Measurements from ENCODE around the gene GDF2.
A peak's percentile ranks its signal among the peaks of the same experiment; 100 is the strongest.

GDF2 gene

GRCh38 chr10:47335906-47336305, 13.7 kb downstream of the GDF2 start:
- DNase-seq = no peak

- DNase-seq = no peak
Observed at GRCh38 chr10:47336387-47337134, 14.3 kb downstream of the GDF2 start.

DNA sequence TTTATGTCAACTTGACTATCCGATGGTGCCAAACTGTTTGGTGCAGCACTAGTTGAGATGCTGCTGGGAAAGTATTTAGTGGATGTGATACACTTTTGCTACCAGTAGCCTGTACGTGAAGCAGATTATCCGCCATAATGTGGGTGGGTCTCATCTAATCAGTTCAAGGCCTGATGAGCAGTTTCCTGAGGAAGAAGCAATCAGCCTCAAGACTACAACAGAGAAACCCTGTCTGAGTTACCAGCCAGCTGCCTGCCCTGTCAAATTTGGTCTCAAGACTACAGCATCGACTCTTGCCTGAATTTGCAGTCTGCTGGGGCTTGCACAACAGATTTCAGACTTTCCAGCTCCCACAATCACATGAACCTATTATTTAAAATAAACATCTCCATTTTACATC, 15.1 kb downstream of the GDF2 start:
- no peak for DNase-seq

DNA sequence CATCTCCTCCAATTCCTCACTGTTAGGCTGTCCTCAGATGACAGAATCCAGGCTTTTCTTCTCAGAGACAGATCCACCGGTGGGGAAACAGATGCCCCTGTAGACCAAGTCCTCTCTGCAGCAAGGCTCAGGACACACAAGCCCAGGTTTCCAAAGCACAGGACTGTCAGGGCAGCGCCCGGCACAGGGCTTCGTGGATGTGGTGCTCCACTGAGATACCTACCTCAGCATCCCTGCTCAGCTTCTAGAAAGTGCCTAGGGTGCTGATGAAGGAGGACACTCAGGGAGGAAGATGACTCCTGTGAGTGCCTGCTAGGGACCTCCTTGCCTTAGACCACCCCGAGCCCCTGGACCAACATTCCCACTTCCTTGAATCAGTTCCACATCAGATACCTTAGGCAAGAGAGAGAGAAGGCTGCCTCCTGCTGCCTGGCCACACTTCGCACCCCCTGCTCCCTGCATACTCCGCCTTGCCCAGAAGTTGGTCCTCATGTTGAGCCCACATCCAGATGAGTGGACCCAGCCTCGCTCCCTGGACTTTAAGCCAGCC, 17.0 kb downstream of the GDF2 start:
- DNase-seq = no peak

GRCh38 chr10:47339759-47340607, 17.7 kb downstream of the GDF2 start:
- no peak for DNase-seq

- peak in 1 of 2 donors; percentile 29 for DNase-seq
Observed at GRCh38 chr10:47340608-47341170, 18.4 kb downstream of the GDF2 start.

- DNase-seq = no peak
Observed at GRCh38 chr10:47344996-47345870, 23.0 kb downstream of the GDF2 start.

- no peak for DNase-seq
Observed at GRCh38 chr10:47346581-47347302, 24.5 kb downstream of the GDF2 start.

GRCh38 chr10:47347303-47347675, 25.0 kb downstream of the GDF2 start:
- DNase-seq = no peak

- no peak for DNase-seq
Observed at GRCh38 chr10:47348138-47348651, 25.9 kb downstream of the GDF2 start, which contains the start of gene RBP3. RBP3 (plus strand) TSS chr10:47348363; CDS start chr10:47348485, 122 bp downstream.

DNA sequence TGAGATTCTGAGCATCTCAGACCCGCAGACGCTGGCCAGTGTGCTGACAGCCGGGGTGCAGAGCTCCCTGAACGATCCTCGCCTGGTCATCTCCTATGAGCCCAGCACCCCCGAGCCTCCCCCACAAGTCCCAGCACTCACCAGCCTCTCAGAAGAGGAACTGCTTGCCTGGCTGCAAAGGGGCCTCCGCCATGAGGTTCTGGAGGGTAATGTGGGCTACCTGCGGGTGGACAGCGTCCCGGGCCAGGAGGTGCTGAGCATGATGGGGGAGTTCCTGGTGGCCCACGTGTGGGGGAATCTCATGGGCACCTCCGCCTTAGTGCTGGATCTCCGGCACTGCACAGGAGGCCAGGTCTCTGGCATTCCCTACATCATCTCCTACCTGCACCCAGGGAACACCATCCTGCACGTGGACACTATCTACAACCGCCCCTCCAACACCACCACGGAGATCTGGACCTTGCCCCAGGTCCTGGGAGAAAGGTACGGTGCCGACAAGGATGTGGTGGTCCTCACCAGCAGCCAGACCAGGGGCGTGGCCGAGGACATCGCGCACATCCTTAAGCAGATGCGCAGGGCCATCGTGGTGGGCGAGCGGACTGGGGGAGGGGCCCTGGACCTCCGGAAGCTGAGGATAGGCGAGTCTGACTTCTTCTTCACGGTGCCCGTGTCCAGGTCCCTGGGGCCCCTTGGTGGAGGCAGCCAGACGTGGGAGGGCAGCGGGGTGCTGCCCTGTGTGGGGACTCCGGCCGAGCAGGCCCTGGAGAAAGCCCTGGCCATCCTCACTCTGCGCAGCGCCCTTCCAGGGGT, 26.6 kb downstream of the GDF2 start:
- no peak for DNase-seq

- no peak for DNase-seq
Observed at GRCh38 chr10:47349516-47349915, 27.3 kb downstream of the GDF2 start.

GRCh38 chr10:47349941-47350371, 27.7 kb downstream of the GDF2 start:
- DNase-seq = no peak

DNA sequence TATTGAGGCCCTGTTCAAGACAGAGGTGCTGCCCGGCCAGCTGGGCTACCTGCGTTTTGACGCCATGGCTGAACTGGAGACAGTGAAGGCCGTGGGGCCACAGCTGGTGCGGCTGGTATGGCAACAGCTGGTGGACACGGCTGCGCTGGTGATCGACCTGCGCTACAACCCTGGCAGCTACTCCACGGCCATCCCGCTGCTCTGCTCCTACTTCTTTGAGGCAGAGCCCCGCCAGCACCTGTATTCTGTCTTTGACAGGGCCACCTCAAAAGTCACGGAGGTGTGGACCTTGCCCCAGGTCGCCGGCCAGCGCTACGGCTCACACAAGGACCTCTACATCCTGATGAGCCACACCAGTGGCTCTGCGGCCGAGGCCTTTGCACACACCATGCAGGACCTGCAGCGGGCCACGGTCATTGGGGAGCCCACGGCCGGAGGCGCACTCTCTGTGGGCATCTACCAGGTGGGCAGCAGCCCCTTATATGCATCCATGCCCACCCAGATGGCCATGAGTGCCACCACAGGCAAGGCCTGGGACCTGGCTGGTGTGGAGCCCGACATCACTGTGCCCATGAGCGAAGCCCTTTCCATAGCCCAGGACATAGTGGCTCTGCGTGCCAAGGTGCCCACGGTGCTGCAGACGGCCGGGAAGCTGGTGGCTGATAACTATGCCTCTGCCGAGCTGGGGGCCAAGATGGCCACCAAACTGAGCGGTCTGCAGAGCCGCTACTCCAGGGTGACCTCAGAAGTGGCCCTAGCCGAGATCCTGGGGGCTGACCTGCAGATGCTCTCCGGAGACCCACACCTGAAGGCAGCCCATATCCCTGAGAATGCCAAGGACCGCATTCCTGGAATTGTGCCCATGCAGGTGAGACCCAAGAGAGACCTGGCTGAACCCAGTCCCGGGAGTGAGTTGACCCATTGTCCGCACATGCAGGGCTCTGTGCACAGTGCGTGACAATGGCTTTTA, 28.7 kb downstream of the GDF2 start:
- DNase-seq = no peak

- DNase-seq = no peak
Observed at GRCh38 chr10:47351899-47352815, 29.9 kb downstream of the GDF2 start.

GRCh38 chr10:47353351-47353750, 31.1 kb downstream of the GDF2 start:
- no peak for DNase-seq

- DNase-seq = no peak
Observed at GRCh38 chr10:47354165-47354564, 31.9 kb downstream of the GDF2 start.

DNA sequence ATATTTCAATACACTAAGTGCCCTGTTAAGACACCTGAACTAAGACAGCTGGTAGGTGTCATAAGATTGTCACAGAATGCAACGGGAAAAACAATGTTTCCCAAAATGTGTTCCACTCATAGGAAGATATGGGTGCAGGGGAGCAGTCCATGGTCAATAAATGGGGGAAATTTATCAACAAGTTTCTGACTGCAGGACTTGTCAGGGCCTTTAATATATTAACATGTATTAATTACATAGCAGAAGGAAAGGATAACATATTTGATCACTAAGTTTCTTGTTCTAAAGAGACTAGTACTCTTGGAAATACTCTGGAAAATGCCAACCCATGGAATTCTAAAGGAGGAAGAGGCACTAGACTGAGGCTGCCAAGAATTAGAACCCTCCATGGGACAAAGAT, 32.6 kb downstream of the GDF2 start:
- no peak for DNase-seq
